Coronary artery (tissue), 2 donors: ENCODE results near the gene RAD51B.

Experiments
- DNase-seq: peaks from one replicate; pipeline ENCODE4 v3.0.0-alpha.2; 2017; ENCODE audit warnings: low spot score
- H3K27ac ChIP-seq, 2 donors: fragments of 200-600 bp; sonication (generic); one replicate each; pipeline ENCODE4 v1.5.1; 2016 to 2019
- H3K4me3 ChIP-seq: fragments of 200-600 bp; sonication (generic); 2 replicates; pipeline ENCODE4 v1.5.1; 2016; ENCODE audit warnings: mild to moderate bottlenecking, moderate library complexity
- TF ChIP-seq, protein P1 (sequence below): fragments of 200-600 bp; sonication (generic); IDR thresholded peaks from one replicate; pipeline ENCODE4 v1.5.1; 2019; ENCODE audit warnings: antibody characterized with exemption

RAD51B gene

DNA sequence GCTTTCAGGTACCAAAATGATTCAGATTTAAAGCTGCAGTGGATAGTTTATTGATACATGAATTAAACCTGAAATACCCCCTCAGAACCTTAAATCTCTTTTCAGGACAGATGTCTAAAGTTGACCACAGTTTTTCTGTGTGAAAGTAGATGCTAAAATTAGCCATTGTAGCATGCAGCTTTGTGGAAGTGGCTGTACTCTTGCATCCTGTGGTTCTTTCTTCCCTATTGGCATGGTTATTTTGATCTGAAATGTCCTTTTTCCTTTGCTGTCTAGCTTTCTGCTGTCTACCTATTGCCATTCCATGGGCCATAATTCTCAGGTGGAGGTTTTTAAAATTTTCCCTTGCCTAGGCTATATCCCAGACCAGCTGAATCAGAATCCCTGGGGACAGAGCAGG is 517.7 kb downstream of the RAD51B start:
- Histone ChIP-seq H3K4me3 (no peak overlapping the region), H3K27ac (no peak overlapping the region)
- no peak for DNase-seq
- TF ChIP-seq, protein P1, sequence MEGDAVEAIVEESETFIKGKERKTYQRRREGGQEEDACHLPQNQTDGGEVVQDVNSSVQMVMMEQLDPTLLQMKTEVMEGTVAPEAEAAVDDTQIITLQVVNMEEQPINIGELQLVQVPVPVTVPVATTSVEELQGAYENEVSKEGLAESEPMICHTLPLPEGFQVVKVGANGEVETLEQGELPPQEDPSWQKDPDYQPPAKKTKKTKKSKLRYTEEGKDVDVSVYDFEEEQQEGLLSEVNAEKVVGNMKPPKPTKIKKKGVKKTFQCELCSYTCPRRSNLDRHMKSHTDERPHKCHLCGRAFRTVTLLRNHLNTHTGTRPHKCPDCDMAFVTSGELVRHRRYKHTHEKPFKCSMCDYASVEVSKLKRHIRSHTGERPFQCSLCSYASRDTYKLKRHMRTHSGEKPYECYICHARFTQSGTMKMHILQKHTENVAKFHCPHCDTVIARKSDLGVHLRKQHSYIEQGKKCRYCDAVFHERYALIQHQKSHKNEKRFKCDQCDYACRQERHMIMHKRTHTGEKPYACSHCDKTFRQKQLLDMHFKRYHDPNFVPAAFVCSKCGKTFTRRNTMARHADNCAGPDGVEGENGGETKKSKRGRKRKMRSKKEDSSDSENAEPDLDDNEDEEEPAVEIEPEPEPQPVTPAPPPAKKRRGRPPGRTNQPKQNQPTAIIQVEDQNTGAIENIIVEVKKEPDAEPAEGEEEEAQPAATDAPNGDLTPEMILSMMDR, result no peak

DNA sequence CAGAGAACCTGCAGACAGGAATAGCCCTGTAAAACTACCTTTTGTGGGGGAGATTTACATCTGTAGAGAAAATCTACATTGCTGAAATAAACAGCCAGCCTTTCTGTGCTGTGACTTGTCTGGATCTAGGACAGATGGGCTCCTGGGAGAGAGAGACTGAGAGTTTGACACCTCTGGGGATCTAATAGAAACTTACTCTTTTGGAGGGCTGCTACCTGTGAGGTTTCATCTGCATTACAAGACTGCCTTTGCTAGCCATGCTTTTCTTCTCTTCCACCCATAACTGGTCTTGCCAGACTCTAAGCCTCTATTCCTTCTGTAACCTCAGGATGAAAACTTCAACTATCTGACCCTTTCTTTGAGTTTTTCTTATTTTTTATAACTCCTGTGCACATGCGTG is 520.7 kb downstream of the RAD51B start:
- H3K27ac ChIP-seq, result no peak overlapping the region
- TF ChIP-seq, protein P1, result no peak
- H3K4me3 ChIP-seq, result no peak overlapping the region
- DNase-seq, result no peak

DNA sequence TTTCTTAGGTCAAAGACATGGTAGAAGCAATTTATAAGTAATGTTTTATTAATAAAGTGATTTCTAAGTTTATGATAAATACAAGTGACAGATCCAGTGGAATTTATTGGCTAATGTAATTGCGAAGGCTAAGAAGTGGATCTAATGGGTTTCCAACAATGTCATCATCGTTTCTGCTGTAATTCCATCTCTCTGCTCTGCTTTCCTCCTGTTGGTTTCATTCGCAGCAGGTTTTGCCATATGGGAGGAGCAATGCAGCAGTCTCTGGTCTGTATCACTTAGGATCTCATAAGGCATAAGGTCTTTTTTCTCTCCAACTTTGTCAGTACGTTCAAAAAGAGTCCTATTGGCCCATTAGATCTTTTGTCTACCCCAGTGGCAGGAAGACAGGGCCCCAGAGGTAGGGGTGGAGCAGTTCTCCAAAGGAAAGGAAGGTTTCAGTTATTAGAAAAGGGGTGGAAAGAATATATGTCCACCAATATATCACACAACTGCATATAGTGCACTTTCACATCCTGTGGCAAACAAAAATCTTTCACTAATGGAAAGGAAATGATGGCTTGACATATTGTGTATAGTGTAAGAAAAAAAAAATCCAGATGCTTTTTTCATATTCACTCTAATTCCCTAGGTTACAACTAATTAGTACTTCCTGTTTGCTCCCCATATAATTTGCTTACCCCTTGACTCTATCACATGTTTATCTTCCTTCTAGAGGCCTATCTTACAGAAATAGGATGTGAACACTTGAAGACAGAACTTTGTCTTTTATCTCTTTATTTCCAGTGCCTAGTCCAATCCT is 522.0 kb downstream of the RAD51B start:
- TF ChIP-seq, protein P1, result no peak
- DNase-seq, result no peak
- Histone ChIP-seq H3K4me3 (no peak overlapping the region), H3K27ac (no peak overlapping the region)

DNA sequence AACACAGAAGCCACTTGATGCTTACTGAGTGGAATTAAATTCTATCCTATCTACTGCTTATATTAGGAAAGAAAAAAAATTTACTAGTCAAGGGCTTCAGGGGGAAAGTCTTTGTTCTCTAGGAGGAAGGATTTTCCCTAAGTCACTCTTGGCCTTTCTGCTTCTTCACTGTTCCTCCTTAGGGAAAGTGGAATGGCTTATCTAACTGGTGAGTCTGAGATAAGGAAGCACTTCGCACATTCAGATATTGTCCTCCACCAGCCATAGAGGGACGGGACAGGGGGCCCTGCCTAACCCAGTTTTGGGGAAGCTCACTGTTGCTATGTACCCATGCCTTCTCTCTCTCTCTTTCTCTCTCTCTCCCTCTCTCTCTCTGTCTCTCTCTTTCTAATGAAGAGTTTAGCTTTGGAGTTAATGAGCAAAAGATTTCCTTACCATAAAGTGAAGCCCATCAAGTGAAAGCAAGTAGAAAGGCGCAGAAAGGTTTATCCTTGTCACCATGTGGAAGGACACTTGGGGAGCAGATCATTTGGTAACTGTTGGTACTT is 522.7 kb downstream of the RAD51B start:
- TF ChIP-seq, protein P1, result no peak
- no peak overlapping the region for H3K4me3 ChIP-seq
- H3K27ac ChIP-seq, result no peak overlapping the region
- no peak for DNase-seq

DNA sequence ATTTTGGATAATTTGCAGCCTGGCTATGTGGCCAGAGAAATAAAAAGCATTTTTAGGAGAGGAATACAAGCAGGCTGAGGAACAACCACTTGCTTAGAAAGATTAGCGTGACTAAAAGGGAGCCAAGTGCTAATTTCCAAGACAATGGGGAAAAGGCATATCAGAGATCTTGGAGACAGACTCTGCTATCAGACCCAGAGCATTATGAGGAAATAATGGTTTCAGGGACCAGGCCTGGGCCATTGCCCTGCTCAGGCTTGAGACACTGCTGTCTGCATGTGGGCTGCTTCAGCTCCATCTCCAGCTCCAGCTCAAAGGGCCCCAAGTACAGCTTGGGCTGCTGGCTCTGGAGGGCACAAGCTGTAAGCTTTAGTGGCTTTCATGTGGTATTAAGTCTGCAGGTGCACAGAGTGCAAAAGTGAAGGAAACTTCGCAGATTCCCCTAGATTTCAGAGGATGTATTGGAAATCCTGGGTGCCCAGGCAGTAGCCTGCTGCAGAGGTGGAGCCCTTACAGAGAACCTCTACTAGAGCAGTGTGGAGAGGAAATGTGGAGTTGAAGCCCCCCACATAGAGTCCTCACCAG is 524.0 kb downstream of the RAD51B start:
- no peak overlapping the region for H3K4me3 ChIP-seq
- no peak overlapping the region for H3K27ac ChIP-seq
- no peak for DNase-seq
- TF ChIP-seq, protein P1, result no peak

DNA sequence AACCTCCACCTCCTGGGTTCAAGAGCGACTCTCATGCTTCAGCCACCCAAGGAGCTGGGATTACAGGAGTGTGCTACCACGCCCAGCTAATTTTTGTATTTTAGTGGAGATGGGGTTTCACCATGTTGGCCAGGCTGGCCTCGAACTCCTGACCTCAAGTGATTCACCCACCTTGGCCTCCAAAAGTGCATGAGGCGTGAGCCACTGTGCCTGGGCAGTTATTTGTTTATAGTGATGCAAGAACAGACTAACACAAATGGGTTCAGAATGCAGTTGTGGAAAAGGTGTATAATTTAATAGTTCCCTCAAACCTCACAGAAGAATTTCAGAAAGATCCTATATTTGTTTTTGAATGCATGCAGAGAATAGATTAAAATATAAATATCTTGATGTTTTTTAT is 526.2 kb downstream of the RAD51B start:
- TF ChIP-seq, protein P1, result no peak
- Histone ChIP-seq H3K4me3 (no peak overlapping the region), H3K27ac (no peak overlapping the region)
- DNase-seq, result no peak
